Skeletal muscle tissue (tissue), 4 donors: ENCODE measurements around the gene OBI1. TPM values are rescaled to one million over a fixed set of nuclear protein-coding genes. Genes with fewer than 3 reads are reported as not detected.
"Not testable (repeated sequence)": the region's sequence is repeated elsewhere in the genome, so short reads cannot be mapped to it uniquely, and the experiment has no call there.

Source experiments
- H3K27ac ChIP-seq: one replicate; pipeline ENCODE4 v1.7.0; 2013; ENCODE audit warnings: mild to moderate bottlenecking, low read depth, low read length, inconsistent platforms
- H3K27me3 ChIP-seq, 3 donors: one replicate each; pipeline ENCODE4 v1.7.0; 2013; ENCODE audit warnings: low read length in 3 of 3; ENCODE audit not compliant: control insufficient read depth in 3 of 3, insufficient read depth in 3 of 3
- H3K36me3 ChIP-seq, 3 donors: one replicate each; pipeline ENCODE4 v1.7.0; 2013; ENCODE audit warnings: low read length in 3 of 3; ENCODE audit not compliant: control insufficient read depth in 3 of 3, insufficient read depth in 3 of 3
- H3K4me1 ChIP-seq, 3 donors: one replicate each; pipeline ENCODE4 v1.7.0; 2013; ENCODE audit warnings: low read length in 3 of 3, mild to moderate bottlenecking in 3 of 3; ENCODE audit not compliant: control insufficient read depth in 3 of 3, insufficient read depth in 3 of 3
- H3K4me3 ChIP-seq, 3 donors: one replicate each; pipeline ENCODE4 v1.7.0; 2013; ENCODE audit warnings: low read length in 3 of 3
- H3K9ac ChIP-seq, 3 donors: one replicate each; pipeline ENCODE4 v1.7.0; 2013; ENCODE audit warnings: low read length in 3 of 3, mild to moderate bottlenecking in 3 of 3, moderate library complexity in 2 of 3, low read depth in 1 of 3
- H3K9me3 ChIP-seq, 3 donors: one replicate each; pipeline ENCODE4 v1.7.0; 2013; ENCODE audit warnings: low read length in 3 of 3; ENCODE audit not compliant: control insufficient read depth in 3 of 3
- total RNA-seq: library from RNA; depleted of rRNA; stranded (reverse); fragments of >200 nt; gene quantifications from one replicate; pipeline ENCODE4 v1.2.3, GENCODE V29; 2014
- donor health status: Osteomylitis.

The OBI1 gene
- total RNA-seq, 1 donor from 2014 or later = 13.6 TPM

GRCh38 chr13:78649997-78650716 lies 8.8 kb downstream of the OBI1 start:
- H3K9me3 ChIP-seq = no peaks in the 10 kb centered on the region
- H3K4me1 ChIP-seq = peaks cover 0 to 3% (median 0%) of the 10 kb centered on the region in 3 donors
- H3K27ac ChIP-seq = no peak overlapping the region
- no peaks in the 10 kb centered on the region for H3K36me3 ChIP-seq
- no peaks in the 10 kb centered on the region for H3K27me3 ChIP-seq
- no peak overlapping the region for H3K9ac ChIP-seq
- H3K4me3 ChIP-seq = no peak overlapping the region

- not testable (repeated sequence) for H3K9ac ChIP-seq, H3K4me3 ChIP-seq, H3K36me3 ChIP-seq, H3K27me3 ChIP-seq, H3K27ac ChIP-seq, H3K4me1 ChIP-seq, H3K9me3 ChIP-seq
Observed at GRCh38 chr13:78647109-78647678, 11.8 kb downstream of the OBI1 start.

GRCh38 chr13:78638216-78638615 lies 20.7 kb downstream of the OBI1 start:
- H3K9me3 ChIP-seq = no peaks in the 10 kb centered on the region
- H3K4me3 ChIP-seq = no peak overlapping the region
- peaks cover 3 to 17% (median 13%) of the 10 kb centered on the region in 3 donors for H3K36me3 ChIP-seq
- no peak overlapping the region for H3K9ac ChIP-seq
- H3K27ac ChIP-seq = no peak overlapping the region
- no peaks in the 10 kb centered on the region for H3K27me3 ChIP-seq
- H3K4me1 ChIP-seq = no peaks in the 10 kb centered on the region

GRCh38 chr13:78636495-78636894 lies 22.5 kb downstream of the OBI1 start:
- Histone ChIP-seq H3K27ac (no peak overlapping the region), H3K4me3 (no peak overlapping the region), H3K27me3 (no peaks in the 10 kb centered on the region), H3K36me3 (peaks cover 3 to 29% (median 24%) of the 10 kb centered on the region in 3 donors), H3K4me1 (no peaks in the 10 kb centered on the region), H3K9me3 (no peaks in the 10 kb centered on the region), H3K9ac (no peak overlapping the region)

- H3K9me3 ChIP-seq = no peaks in the 10 kb centered on the region
- peaks cover 3 to 28% (median 17%) of the 10 kb centered on the region in 3 donors for H3K36me3 ChIP-seq
- H3K4me3 ChIP-seq = no peak overlapping the region
- H3K27me3 ChIP-seq = no peaks in the 10 kb centered on the region
- H3K4me1 ChIP-seq = no peaks in the 10 kb centered on the region
- no peak overlapping the region for H3K27ac ChIP-seq
- H3K9ac ChIP-seq = no peak overlapping the region
Observed at GRCh38 chr13:78632996-78633395, 26.0 kb downstream of the OBI1 start.

GRCh38 chr13:78631077-78631476 lies 27.9 kb downstream of the OBI1 start:
- H3K27ac ChIP-seq = no peak overlapping the region
- peaks cover 3 to 17% (median 16%) of the 10 kb centered on the region in 3 donors for H3K36me3 ChIP-seq

GRCh38 chr13:78630511-78630910 lies 28.4 kb downstream of the OBI1 start:
- Histone ChIP-seq H3K27ac (no peak overlapping the region), H3K4me3 (no peak overlapping the region), H3K36me3 (peaks cover 3 to 17% (median 16%) of the 10 kb centered on the region in 3 donors), H3K4me1 (no peaks in the 10 kb centered on the region), H3K9ac (no peak overlapping the region), H3K27me3 (no peaks in the 10 kb centered on the region), H3K9me3 (no peaks in the 10 kb centered on the region)

More at GRCh38 chr13:78631077-78631476, 27.9 kb downstream of the OBI1 start:
- no peak overlapping the region for H3K9ac ChIP-seq
- H3K4me1 ChIP-seq = no peaks in the 10 kb centered on the region
- H3K4me3 ChIP-seq = no peak overlapping the region
- H3K9me3 ChIP-seq = no peaks in the 10 kb centered on the region
- H3K27me3 ChIP-seq = no peaks in the 10 kb centered on the region

GRCh38 chr13:78625384-78625783 lies 33.6 kb downstream of the OBI1 start:
- H3K4me3 ChIP-seq = no peak overlapping the region
- H3K4me1 ChIP-seq = no peaks in the 10 kb centered on the region
- H3K36me3 ChIP-seq = no peaks in the 10 kb centered on the region
- no peak overlapping the region for H3K27ac ChIP-seq
- no peak overlapping the region for H3K9ac ChIP-seq
- H3K9me3 ChIP-seq = no peaks in the 10 kb centered on the region
- no peaks in the 10 kb centered on the region for H3K27me3 ChIP-seq

- Histone ChIP-seq H3K9ac (no peak overlapping the region), H3K27me3 (no peaks in the 10 kb centered on the region), H3K27ac (no peak overlapping the region), H3K4me1 (no peaks in the 10 kb centered on the region), H3K36me3 (no peaks in the 10 kb centered on the region), H3K4me3 (no peak overlapping the region), H3K9me3 (no peaks in the 10 kb centered on the region)
Observed at GRCh38 chr13:78623132-78623531, 35.8 kb downstream of the OBI1 start.

- Histone ChIP-seq H3K4me3 (no peak overlapping the region), H3K4me1 (no peaks in the 10 kb centered on the region), H3K27ac (no peak overlapping the region), H3K9ac (no peak overlapping the region), H3K9me3 (no peaks in the 10 kb centered on the region), H3K27me3 (no peaks in the 10 kb centered on the region), H3K36me3 (peaks cover 3 to 9% (median 6%) of the 10 kb centered on the region in 3 donors)
Observed at GRCh38 chr13:78620936-78621470, 38.0 kb downstream of the OBI1 start.
